GM19240 (cell line): ENCODE measurements around the gene ANO6.

Source experiments
- DNase-seq: peaks from one replicate; pipeline ENCODE4 v3.0.0; 2011; ENCODE audit warnings: low spot score; ENCODE audit not compliant: insufficient read length

The ANO6 gene

DNA sequence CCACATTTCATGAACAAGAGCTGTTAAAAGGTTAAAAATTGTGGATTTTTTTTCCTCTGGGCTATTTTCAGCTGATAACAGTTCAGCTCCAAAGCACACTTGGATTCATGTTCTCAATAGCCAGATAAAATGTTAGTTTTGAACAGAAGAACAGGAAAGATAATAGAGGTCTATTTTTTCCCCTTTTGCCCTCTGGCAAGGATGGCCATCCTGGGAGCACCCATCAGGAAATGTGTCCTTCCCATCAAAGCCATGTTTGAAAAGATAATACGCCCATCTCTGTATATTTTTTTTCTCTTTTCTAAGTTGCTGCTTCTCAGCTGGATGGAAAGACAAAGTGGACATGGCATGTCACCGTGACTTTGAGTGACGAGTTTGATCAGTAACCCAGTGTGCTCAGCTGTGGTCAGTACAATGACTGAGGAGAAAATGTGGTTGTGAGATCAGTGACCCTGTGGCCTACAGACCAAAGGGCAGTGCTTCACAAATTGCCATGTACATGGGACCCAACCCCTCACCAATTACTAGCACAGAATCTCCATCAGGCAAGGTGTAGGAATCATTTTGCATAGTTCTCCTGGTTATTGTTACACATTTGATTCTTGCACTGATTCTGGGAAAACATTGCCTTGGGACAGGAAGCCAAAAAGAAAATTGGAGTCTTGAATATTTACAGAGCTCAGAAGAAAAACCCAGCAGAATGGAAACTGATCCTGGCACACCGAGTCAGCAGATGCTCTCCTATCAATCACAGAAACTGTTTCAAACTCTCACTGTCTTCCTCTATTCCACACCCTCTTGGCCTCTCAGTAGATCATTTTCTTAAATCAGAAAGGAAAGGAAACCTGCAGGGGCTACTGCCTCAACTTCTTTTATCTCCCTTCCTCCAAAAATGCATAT is 64.3 kb downstream of the ANO6 start:
- no peak for DNase-seq

- no peak for DNase-seq
Measured at GRCh38 chr12:45281994-45282393, 66.1 kb downstream of the ANO6 start.

DNA sequence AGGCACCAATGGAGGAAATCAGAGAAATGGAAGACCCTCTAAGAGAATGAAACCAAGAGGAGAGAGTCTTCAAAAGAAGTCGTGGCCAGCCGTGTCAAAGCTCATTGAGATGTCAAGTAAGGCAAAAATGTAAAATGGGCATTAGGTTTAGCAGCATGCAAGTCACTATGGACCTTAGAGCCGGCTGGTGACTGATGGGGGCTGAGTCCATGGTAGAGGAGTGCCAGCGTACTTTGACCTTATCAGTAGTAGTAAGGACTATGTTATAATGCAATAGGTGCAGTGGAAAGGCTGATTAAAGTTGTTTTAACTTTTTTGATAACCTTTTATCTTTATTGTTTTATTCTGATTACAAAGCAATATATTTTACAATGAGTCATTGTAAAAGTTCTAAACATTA is 66.5 kb downstream of the ANO6 start:
- DNase-seq = no peak

- DNase-seq = no peak
Measured at GRCh38 chr12:45284096-45284901, 68.4 kb downstream of the ANO6 start.

GRCh38 chr12:45285717-45286116 is 69.8 kb downstream of the ANO6 start:
- no peak for DNase-seq

- DNase-seq = no peak
Measured at GRCh38 chr12:45286621-45287020, 70.7 kb downstream of the ANO6 start.

- DNase-seq = no peak
Measured at GRCh38 chr12:45289245-45290215, 73.6 kb downstream of the ANO6 start.

- no peak for DNase-seq
Measured at GRCh38 chr12:45290216-45290605, 74.3 kb downstream of the ANO6 start.

DNA sequence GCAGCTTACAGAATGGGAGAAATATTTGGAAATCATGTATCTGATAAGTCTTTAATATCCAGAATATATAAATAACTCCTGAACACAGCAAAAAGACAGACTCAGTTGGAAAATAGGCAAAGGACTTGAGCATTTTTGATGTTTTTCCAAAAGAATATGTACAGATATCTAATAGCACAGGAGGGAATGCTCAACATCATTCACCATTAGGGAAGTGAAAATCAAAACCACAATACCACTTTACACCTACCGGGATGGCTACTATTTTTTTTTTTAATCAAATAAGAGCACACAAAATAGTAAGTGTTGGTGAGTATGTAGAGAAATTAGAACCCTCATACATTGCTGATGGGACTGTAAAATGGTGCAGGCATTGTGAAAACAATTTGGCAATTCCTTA is 75.6 kb downstream of the ANO6 start:
- DNase-seq = no peak

DNA sequence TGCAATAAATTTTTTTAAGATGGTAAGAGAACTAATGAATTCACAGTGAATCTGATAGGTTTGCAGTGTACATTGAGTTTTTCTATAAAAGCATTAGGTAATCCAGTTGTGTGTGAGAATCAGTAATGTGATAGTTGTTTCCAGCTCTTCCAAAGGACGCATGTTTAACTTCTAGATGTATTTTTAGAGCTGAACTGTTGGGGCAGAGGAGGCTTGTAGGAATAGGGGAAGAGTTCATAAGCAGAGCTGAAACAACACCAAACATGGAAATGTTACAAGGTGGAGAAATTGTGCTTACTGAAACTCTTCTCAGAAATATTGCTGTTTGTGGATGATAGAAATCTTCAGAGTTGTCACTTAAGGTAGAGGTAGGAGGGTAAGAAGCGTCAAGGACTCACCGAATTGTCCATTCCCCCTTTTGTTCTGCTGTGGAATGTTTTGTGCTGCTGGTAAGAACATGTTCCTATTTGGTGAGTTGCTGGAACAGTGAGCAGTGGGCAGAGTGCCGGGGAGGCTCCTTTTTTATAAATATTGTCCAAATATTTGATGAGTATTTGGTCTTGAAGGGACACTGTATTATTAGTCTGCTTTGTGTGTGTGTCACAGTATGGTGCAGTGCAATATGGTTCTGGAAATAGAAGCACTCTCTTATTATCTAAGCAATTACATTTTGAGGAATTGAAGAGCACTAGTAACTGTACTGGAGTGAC is 76.7 kb downstream of the ANO6 start:
- DNase-seq = no peak

- no peak for DNase-seq
Measured at GRCh38 chr12:45294906-45295305, 79.0 kb downstream of the ANO6 start.

DNA sequence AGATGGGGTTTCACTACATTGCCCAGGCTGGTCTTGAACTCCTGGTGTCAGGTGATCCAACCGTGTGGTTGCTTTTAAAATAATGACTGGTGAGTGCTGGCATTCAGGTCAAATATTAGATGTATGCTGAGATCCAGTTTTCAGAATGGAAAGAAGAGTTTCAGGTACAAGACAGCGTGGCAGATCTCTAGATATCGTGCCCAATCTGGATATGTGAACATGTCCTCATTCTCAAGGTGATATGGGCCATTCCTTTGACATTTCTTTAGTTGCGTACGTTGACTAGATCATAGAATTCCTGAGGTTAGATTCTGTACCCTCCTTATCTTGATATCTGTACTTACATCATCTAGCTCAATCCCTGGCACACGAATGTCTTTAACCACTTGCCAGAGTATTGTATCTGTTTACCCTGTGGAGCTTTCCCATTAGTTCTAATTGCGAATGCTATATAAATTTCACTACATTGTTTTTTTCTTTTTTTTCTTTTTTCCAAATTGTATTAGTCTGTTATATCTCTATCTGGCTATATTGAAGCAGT is 80.2 kb downstream of the ANO6 start:
- no peak for DNase-seq

GRCh38 chr12:45298047-45298446 is 82.2 kb downstream of the ANO6 start:
- no peak for DNase-seq

- DNase-seq = no peak
Measured at GRCh38 chr12:45298721-45299692, 83.1 kb downstream of the ANO6 start.

DNA sequence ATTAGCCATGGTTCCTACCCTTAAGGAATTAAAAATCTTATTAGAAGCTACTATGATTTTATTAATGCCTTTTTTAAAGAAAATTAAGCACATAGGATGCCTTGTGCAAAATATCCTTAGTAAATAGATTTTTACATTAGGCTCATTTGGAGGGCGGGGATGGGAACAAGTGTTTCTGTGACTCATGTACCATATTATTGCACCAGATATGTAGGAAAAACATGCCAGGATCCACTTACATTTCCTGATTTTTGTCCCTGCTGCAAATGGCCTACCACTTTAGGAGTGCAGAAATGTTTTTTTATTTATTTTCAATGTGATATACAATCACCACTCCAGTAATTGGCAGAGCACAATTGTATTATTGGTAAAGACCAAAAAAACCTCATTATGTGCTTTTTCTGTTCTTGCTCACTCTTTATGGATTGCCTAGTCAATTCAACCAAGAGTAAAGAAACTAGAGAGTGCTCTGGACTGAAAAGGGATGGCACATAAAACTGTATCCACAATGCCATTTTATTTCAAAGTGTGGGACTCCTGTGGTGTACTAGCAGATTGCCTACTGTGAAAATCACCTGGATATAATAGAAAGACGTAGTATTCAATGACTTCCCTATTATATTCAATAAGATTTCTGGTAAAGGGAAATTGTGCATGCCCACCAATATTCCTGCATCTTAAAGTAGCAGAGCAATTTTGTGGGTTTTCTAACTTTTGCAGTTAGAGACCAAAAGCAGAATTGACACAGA is 86.9 kb downstream of the ANO6 start:
- no peak for DNase-seq

- no peak for DNase-seq
Measured at GRCh38 chr12:45303945-45304344, 88.0 kb downstream of the ANO6 start.

DNA sequence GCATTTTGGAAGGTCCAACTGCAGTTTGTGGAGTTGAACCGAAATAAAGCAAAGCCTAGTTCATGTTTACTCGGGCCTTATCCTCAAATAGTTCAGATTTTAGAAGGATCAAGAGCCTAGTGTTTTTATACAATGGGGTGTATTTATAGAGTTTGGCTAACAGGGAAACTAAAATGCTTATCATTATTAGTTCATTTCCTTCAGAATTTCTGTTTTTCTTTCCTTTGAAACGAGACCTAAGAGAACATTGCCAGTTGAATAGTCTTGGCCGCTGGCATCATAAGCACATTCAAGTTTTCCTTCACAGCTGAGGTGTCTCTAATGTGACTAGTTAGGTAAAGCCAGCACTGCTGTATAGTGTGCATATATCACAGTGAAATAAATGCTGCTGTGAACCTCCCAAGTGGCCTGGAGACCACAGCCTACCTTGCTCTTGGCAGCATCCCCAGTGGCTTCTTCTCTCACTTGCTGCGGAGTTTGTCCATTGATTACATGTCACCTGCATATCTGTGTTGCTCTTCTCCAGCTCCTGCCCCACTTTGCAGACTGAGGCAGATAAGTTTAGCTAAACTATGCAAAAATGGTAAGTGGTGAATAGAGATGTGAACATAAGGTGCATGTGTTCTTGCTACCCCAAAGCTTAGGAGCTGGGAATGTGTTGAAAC is 88.8 kb downstream of the ANO6 start:
- DNase-seq = no peak

DNA sequence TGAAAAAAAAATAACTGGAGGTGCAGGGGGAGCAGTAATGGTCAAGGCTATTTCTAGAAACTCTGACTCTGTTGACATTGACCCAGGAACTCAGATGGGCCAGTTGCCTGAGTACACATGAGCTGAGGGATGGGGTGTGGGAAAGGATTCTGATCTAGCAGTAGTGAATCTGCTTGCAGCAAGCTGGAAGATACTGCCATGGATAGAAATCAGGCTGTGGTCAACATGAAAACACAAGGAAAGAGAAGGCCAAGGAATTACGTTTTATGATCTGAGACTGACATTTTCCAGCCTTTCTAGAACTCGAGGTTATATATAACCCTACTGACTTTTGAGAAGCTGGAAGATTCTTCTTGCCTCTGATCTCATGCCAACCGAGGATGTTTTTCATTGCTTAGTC is 90.0 kb downstream of the ANO6 start:
- DNase-seq = no peak
